Tibial nerve (tissue), 4 donors: ENCODE data around the gene AP3B1. TPM values are rescaled to one million over a fixed set of nuclear protein-coding genes. Genes with fewer than 3 reads are reported as not detected.

Experiments used
- DNase-seq, 2 donors: peaks; one replicate each; pipeline ENCODE4 v3.0.0-alpha.2; 2019; ENCODE audit warnings: low spot score in 2 of 2
- H3K27ac ChIP-seq, 4 donors: fragments of 200-600 bp; sonication (generic) in 3 of 4; one replicate each; pipeline ENCODE4 v1.5.1; 2017 to 2019; ENCODE audit warnings: mild to moderate bottlenecking in 1 of 4
- H3K27me3 ChIP-seq, 2 donors: fragments of 200-600 bp; sonication (generic) in 1 of 2; one replicate each; pipeline versions ENCODE4 v1.5.1 to v1.6.0; 2017 to 2019
- H3K36me3 ChIP-seq, 3 donors: fragments of 200-600 bp; sonication (generic); one replicate each; pipeline ENCODE4 v1.5.1; 2018 to 2019
- H3K4me1 ChIP-seq, 4 donors: fragments of 200-600 bp; sonication (generic) in 3 of 4; one replicate each; pipeline ENCODE4 v1.5.1; 2017 to 2019
- H3K4me3 ChIP-seq, 4 donors: fragments of 200-600 bp; sonication (generic) in 3 of 4; one replicate each; pipeline ENCODE4 v1.5.1; 2017 to 2019; ENCODE audit warnings: mild to moderate bottlenecking in 1 of 4, moderate library complexity in 1 of 4
- H3K9me3 ChIP-seq, 4 donors: fragments of 200-600 bp; sonication (generic) in 3 of 4; one replicate each; pipeline ENCODE4 v1.5.1; 2017 to 2019
- CTCF ChIP-seq, 5 experiments: fragments of 200-600 bp in 3 of 5; fragments of 450-650 bp in 2 of 5; sonication (generic) in 3 of 5; IDR thresholded peaks; one replicate each; pipeline ENCODE4 v1.5.1; 2016 to 2019; ENCODE audit warnings: antibody characterized with exemption in 5 of 5, mild to moderate bottlenecking in 3 of 5, moderate library complexity in 2 of 5
- EP300 ChIP-seq, 2 donors: sonication (generic); formaldehyde crosslinking; IDR thresholded peaks; one replicate each; pipeline ENCODE4 v1.6.1; 2017; ENCODE audit warnings: antibody characterized with exemption in 2 of 2, mild to moderate bottlenecking in 1 of 2
- POLR2A ChIP-seq, 2 donors: fragments of 450-650 bp; IDR thresholded peaks; one replicate each; pipeline ENCODE4 v1.6.1; 2017; ENCODE audit warnings: antibody characterized with exemption in 2 of 2, mild to moderate bottlenecking in 2 of 2, moderate library complexity in 2 of 2
- WGBS, 2 donors: methylation state at CpG; one replicate each; pipeline ENCODE4 v1.1.5; 2018; 5-methylcytosine and 5-hydroxymethylcytosine counted together
- total RNA-seq, 4 donors: library from RNA; depleted of rRNA; stranded (reverse); fragments of >200 nt; gene quantifications; one replicate each; pipeline ENCODE4 v1.1.0, GENCODE V29; 2016

Gene AP3B1
- total RNA-seq, 4 donors from 2014 or later = 23.1 to 51.0 (median 44.2) TPM

- Histone ChIP-seq H3K9me3 (no peaks in the 10 kb centered on the region), H3K27ac (no peak overlapping the region), H3K27me3 (no peaks in the 10 kb centered on the region), H3K36me3 (peaks cover 0 to 22% (median 0%) of the 10 kb centered on the region in 3 donors), H3K4me3 (no peak overlapping the region), H3K4me1 (peaks cover 0 to 7% (median 0%) of the 10 kb centered on the region in 4 donors)
- 91 to 92% methylated on average over 6 of the region's 6 CpGs for WGBS, 2 donors
- TF ChIP-seq EP300 (IDR thresholded peaks at IDR 0.05) = no peak
- TF ChIP-seq POLR2A (IDR thresholded peaks at IDR 0.05) = no peak
- DNase-seq = no peak
Measured at GRCh38 chr5:78000191-78000590, 294.3 kb downstream of the AP3B1 start.

- WGBS, 2 donors = 95 to 97% methylated on average over 7 of the region's 7 CpGs
Measured at GRCh38 chr5:77999399-77999798, 295.1 kb downstream of the AP3B1 start.

GRCh38 chr5:77996943-77997342 is 297.6 kb downstream of the AP3B1 start:
- WGBS, 2 donors = 92 to 98% methylated on average over 3 of the region's 3 CpGs

More at GRCh38 chr5:77999399-77999798, 295.1 kb downstream of the AP3B1 start:
- Histone ChIP-seq H3K9me3 (no peaks in the 10 kb centered on the region), H3K4me3 (no peak overlapping the region), H3K27me3 (no peaks in the 10 kb centered on the region), H3K36me3 (peaks cover 0 to 22% (median 0%) of the 10 kb centered on the region in 3 donors), H3K4me1 (no peaks in the 10 kb centered on the region), H3K27ac (no peak overlapping the region)
- DNase-seq = no peak
- TF ChIP-seq CTCF (IDR thresholded peaks at IDR 0.05) = no peak
- TF ChIP-seq POLR2A (IDR thresholded peaks at IDR 0.05) = no peak
- TF ChIP-seq EP300 (IDR thresholded peaks at IDR 0.05) = no peak

GRCh38 chr5:77995793-77996409 is 298.6 kb downstream of the AP3B1 start:
- Histone ChIP-seq H3K36me3 (peaks cover 0 to 18% (median 0%) of the 10 kb centered on the region in 3 donors), H3K27ac (no peak overlapping the region), H3K9me3 (no peaks in the 10 kb centered on the region), H3K4me1 (no peaks in the 10 kb centered on the region), H3K4me3 (no peak overlapping the region), H3K27me3 (no peaks in the 10 kb centered on the region)
- WGBS, 2 donors = 89 to 92% methylated on average over 12 of the region's 12 CpGs
- no peak for DNase-seq
- TF ChIP-seq CTCF (IDR thresholded peaks at IDR 0.05) = no peak

More at GRCh38 chr5:77996943-77997342, 297.6 kb downstream of the AP3B1 start:
- no peak for DNase-seq
- Histone ChIP-seq H3K4me1 (no peaks in the 10 kb centered on the region), H3K9me3 (no peaks in the 10 kb centered on the region), H3K36me3 (peaks cover 0 to 18% (median 0%) of the 10 kb centered on the region in 3 donors), H3K27ac (no peak overlapping the region), H3K27me3 (no peaks in the 10 kb centered on the region), H3K4me3 (no peak overlapping the region)
- TF ChIP-seq POLR2A (IDR thresholded peaks at IDR 0.05) (no peak), EP300 (IDR thresholded peaks at IDR 0.05) (no peak), CTCF (IDR thresholded peaks at IDR 0.05) (no peak)

- no peak for DNase-seq
- H3K4me3 ChIP-seq = no peak overlapping the region
- 38 to 44% methylated on average over 3 of the region's 3 CpGs for WGBS, 2 donors
- no peaks in the 10 kb centered on the region for H3K4me1 ChIP-seq
- H3K27ac ChIP-seq = no peak overlapping the region
- peaks cover 0 to 18% (median 0%) of the 10 kb centered on the region in 3 donors for H3K36me3 ChIP-seq
- TF ChIP-seq CTCF (IDR thresholded peaks at IDR 0.05) (no peak), EP300 (IDR thresholded peaks at IDR 0.05) (no peak), POLR2A (IDR thresholded peaks at IDR 0.05) (no peak)
- no peaks in the 10 kb centered on the region for H3K9me3 ChIP-seq
- H3K27me3 ChIP-seq = no peaks in the 10 kb centered on the region
Measured at GRCh38 chr5:77994943-77995342, 299.6 kb downstream of the AP3B1 start.
